GM04504 (cell line): ENCODE results near the gene CIAO2A.
"Not testable (repeated sequence)": the region's sequence is repeated elsewhere in the genome, so short reads cannot be mapped to it uniquely, and the experiment has no call there.

ENCODE experiments used
- DNase-seq: peaks from one replicate; pipeline ENCODE4 v3.0.0-alpha.2; 2012; ENCODE audit warnings: low read depth

CIAO2A gene

DNA sequence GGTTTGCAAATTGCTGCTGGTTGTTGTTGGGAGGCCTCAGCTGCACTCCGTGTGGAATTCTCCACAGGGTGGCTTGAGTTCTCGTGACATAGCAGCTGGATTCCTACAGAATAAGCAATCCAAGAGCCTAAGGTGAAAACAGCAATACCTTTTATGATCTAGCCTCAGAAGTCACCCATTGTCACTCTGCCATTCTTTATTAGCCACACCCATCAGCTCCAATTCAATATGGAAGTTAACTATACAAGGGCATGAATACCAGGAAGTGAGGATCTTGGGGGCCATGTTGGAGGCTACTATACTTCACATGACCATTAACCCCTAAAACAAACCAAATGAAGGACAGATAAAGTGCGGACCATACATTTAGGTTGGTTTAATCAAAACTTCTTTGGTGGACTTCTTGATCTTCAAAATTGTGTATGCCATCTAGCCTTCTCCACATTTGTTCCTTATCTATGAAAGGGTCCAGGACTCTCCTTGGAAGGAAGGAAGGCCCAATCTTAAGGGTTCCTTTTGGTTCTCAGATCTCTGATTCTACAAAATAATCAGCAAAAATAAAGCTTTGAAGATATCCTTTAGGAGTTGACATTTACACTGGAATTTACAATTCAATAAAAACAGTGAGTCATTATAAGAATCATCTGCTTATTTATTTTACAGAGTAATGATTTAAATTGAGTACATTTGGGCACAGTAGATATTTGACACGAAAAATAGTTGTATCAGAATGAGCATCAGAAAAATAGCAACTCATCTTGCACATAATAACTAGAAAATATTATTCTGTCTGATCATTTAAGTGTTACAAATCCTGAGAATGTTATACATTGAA lies 21.5 kb downstream of the CIAO2A start:
- DNase-seq = no peak

DNA sequence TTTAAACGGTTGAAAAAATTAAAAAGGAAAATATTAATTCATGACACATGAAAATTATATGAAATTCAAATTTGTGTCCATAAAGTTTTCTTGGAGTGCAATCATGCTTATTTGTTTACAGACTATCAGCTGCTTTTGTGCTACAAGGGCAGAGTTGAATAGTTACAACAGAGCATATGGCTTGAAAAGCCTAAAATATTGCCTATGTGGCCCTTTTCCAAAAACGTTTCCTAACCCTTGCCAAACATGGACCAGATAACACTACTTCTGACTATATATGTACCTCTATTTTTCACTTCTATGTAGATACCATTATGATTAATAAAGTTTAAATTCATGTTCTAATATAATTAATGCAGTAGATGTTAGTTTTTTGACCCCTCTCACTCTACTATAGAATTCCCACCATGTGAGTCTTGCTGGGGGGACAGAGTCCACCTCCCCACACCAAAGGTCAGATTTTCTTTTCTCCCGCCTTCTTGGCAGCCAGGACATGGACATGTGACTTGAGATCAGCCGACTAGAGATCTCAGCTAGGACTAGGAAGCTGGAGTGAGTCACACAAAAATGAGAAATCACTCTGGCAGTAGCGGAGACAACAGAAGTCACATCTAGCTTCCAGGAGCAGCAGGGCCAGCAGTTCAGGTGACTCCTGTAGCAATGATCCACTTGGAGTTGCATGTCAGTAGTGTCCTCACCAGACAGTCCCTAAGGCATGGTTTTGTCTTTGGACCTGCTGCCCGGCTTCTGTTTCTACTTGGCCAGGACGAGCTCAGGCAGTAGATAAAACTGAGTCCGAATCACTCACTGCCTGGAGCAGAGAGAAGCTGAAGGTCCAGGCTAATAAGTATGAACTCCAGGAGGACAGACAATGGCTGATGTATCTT lies 22.4 kb downstream of the CIAO2A start:
- peak; percentile 65 for DNase-seq

DNA sequence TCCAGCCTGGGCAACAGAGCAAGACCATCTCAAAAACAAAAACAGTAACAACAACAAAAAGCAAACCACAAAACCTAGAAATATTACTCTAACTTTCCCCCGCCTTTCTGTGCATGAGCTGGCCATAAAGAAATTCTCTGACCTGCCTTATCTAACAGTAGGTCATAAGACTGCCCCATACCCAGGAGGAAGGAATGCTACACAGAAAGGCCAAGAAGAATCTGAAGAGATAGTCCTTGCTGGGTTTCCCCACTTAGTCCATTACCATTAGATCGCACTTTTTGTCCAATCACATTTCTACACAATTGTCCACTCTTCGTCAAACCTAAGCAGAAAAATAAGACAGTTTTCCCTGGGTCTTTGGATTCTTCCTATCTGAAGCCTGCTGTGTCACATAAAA lies 23.5 kb downstream of the CIAO2A start:
- no peak for DNase-seq

DNA sequence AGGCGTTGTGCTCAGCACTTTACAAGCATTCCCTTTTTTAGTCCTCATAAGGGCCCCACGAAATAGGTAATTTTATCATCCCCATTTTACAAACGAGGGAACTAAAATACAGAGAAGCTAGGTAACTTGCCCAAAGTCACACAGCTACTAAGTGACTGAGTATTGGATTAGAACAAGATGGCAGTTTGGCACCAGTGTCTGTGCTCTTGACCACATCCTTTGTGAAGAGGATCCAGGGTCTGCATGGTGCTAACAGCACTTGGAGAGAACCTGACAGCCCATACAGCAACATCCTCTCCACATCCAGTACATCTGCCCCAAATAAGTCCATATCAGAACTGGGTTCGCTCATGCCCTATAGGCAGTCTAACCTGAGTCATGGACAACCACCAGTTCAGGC lies 25.5 kb downstream of the CIAO2A start:
- DNase-seq = no peak

DNA sequence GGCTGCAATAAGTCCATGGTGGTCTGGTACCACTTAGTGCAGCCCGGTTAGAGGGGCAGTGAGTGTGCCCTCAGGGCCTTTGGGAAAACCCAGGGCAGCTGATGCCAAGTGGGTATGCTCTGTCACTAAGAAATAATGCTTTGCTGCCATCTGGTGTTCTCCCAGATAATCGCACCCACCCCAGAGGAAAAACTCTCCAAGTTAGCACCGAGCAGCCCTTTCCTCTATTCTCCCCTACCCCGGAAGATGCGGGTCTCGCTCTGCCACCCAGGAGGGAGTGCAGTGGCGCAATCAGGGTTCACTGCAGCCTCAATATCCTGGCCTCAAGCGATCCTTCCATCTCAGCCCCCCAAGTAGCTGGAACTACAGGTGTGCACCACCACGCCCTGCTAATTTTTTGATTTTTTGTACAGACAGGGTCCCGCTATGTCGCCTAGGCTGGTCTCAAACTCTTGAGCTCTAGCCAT lies 26.0 kb downstream of the CIAO2A start:
- peak; percentile 28 for DNase-seq

- DNase-seq = no peak
Observed at GRCh38 chr15:64066451-64066850, 27.2 kb downstream of the CIAO2A start.

- no peak for DNase-seq
Observed at GRCh38 chr15:64060716-64061115, 32.9 kb downstream of the CIAO2A start.

DNA sequence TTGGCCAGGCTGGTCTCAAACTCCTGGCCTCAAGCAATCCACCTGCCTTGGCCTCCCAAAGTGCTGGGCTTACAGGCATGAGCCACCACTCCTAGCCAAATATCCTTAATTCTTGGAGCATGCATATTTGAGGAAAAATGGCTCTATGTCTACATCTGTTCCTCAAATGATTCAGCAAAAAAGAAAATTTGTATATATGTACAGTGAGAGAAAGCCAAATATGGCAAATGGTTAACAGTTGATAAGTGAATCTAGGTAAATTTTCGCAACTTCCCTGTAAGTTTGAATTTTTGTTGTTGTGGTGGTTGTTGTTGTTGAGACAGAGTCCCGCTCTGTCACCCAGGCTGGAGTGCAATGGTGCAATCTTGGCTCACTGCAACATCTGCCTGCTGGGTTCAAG lies 34.5 kb downstream of the CIAO2A start:
- DNase-seq = not testable (repeated sequence)

DNA sequence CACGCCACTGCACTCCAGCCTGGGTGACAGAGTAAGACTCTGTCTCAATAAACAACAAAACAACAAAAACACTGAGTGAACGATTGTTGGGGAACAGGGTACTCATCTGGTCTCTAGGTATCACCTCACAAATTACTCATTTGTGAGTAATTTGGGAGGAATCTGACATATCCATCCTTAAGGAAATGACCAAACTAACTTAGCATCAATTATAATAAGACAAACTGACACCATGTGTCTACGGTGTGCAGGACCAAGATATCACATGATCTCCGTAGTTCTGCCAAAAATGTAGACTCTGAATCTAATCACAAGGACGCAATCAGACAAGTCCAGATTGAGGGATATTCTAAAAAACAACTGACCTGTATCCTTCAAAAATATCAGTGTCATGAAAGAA lies 35.4 kb downstream of the CIAO2A start:
- DNase-seq = no peak

- DNase-seq = not testable (repeated sequence)
Observed at GRCh38 chr15:64053674-64054073, 40.0 kb downstream of the CIAO2A start.

DNA sequence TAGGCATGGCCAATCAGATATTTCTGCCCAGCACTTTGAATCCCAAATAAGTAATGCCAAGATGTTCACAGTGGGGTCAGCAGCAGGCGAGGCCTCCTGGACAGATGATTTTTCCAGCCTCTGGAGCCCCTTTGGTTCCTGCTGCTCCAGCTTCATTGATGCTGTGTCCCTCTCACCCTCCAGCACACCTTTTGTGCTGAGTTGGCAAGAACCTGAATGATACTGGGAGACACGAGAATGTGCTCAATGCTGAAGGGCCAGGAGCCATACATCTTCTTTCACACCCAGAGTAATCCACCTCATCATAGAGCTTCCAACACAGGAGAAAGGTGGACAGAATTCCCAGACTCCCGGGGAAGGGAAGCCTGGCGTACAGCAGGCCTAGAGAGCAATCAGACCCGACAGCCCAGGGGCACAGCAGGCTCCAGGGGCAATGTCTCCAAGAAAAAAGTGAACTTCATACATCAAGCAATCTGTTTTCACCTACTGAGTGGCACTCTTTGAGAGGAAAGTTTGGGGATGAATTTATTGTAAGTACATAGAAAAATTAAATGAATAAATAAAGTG lies 40.6 kb downstream of the CIAO2A start:
- no peak for DNase-seq

GRCh38 chr15:64051407-64052259 lies 42.0 kb downstream of the CIAO2A start:
- DNase-seq = no peak

GRCh38 chr15:64051093-64051402 lies 42.6 kb downstream of the CIAO2A start:
- DNase-seq = no peak

DNA sequence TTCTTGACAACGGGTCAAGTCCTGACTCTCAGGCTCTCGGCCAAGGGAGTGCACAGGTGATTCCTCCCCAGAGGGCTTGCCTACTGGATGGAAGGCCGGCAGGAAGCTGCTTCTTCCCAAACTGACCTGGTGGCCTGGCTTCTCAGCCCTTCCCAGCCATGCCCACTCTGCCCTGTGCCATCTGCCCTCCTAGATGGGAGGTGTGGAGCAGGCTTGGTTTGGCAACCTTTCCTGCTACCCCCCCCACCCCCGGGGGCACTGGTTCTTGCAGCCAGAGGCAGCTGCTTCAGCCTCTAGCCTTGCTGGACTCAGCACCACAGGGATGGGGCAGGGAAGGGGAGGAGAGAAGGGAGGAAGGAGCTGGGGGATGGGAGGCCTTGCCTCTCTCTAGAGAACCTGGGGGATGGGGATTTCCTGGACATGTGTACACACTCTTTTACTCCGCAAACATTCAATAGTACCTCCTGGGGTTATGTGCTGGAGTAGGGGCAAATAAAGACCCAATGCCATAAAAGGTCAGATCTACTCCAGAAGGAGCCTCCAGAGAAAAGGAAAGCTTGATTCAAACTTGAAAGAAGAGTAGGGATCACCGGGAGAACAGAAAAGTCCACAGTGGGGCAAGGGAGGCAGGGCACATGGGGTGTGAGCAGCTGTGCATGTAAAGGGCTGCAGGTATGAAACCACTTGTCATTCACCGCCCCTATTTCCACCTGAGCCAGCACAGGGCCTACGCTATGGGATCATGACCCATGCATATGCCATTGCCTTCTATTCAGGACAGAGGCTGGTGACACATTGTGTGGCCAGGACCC lies 43.2 kb downstream of the CIAO2A start:
- no peak for DNase-seq

- no peak for DNase-seq
Observed at GRCh38 chr15:64048781-64049460, 44.7 kb downstream of the CIAO2A start.

DNA sequence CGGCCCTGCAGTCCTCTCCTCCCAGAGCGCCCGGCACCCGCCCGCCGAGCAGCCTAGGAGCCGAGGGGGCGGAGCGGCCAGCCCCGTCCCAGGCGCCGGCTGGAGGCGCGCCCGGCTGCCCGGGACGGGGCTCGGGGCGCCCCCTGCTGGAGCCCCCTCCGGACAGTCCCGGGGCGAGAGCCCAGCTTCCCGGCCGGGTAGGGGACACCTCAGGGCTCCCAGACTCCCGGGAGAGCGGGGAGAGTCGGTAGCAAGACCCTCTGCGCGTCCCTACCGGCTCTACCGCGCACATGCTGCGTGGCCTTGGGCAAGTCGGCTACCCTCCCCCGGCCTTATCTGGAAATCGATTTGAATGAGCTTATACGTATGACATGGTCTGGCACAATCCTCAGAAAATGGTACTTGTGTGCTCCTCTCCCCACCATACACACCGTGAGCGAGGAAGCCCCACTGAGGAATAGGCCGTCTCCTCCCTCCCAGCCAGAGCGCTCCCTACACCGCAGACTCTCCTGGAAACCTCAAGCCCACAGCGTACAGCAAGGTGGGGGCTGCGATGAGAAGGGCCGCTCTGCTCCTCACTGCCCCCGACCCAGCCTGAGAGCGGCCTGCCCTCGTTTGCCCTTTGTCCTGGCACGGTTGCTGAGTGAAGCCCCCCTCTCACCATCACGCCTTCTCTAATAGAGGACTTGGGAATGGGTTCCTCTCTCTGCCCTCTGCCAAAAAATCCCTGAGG lies 47.1 kb downstream of the CIAO2A start, which contains the start of gene DAPK2:
TSS of gene DAPK2 (minus strand) at position 65 of the 733 bp plus-strand sequence. CDS start 6,224 bp downstream, outside the sequence.
- DNase-seq = peak; percentile 51

GRCh38 chr15:64045774-64046420 lies 47.7 kb downstream of the CIAO2A start:
- no peak for DNase-seq

DNA sequence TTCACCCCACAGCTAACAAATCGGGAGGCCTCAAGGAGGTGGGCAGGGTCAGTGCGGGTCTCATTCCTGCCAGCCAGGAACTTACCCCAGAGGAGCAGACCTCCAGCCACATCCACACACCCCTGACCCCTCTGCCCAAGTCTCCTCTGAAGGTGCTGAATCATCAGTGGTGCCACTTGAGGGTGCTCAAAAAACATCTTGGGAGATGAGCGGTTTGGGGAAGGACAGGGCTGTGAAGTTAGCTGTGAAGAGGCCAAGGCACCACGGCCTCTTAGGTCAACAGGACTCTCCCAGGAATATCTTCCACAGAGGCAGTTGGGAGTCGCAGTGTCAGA lies 48.6 kb downstream of the CIAO2A start:
- no peak for DNase-seq
